ENCODE data around the gene PPM1J.
"Not testable (repeated sequence)": the region's sequence is repeated elsewhere in the genome, so short reads cannot be mapped to it uniquely, and the experiment has no call there.

PPM1J gene, protein sequence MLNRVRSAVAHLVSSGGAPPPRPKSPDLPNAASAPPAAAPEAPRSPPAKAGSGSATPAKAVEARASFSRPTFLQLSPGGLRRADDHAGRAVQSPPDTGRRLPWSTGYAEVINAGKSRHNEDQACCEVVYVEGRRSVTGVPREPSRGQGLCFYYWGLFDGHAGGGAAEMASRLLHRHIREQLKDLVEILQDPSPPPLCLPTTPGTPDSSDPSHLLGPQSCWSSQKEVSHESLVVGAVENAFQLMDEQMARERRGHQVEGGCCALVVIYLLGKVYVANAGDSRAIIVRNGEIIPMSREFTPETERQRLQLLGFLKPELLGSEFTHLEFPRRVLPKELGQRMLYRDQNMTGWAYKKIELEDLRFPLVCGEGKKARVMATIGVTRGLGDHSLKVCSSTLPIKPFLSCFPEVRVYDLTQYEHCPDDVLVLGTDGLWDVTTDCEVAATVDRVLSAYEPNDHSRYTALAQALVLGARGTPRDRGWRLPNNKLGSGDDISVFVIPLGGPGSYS

DNA sequence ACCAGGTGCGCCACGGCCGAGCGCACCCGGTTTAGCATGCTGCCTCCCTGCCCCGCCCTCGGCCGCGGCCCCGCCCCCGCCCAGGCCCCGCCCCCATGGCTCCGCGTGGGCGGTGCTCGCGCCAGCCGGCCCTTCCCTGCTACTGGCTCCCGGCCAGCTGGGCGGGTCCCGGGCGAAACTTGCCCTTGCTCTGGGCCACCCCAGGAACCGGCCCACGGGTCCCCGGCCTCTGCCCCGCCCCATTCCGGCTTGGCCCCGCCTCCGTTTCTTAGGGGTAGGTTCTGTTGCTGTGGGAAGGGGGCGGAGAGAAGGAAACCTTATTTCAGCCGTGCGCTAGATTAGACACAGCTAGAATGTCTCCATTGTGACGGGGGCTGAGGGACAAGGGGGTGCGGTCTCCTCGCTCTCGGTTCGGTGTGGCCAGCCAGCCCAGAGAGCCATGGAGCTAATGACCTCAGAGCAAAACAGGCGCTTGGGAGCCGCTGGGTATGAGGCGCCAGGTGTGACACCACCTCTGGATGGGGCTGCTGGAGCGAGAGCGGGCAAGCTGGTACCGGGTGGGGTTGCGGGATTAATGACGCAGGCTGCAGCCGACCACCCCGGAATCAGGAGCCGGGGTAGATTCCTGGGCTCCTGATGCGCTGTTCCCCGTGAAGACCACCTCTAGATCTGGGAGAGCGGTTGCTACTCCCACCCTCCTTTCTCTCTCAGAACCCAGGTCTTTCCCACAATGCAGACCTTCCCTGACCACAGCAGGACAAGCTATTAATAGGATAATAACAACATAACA, at the start of gene PPM1J:
Gene PPM1J, minus strand, starts transcription at position 69 of the 790 bp plus-strand sequence. Its CDS starts 31 bp downstream, at position 38.
- DNase-seq = peak; percentile 98

DNA sequence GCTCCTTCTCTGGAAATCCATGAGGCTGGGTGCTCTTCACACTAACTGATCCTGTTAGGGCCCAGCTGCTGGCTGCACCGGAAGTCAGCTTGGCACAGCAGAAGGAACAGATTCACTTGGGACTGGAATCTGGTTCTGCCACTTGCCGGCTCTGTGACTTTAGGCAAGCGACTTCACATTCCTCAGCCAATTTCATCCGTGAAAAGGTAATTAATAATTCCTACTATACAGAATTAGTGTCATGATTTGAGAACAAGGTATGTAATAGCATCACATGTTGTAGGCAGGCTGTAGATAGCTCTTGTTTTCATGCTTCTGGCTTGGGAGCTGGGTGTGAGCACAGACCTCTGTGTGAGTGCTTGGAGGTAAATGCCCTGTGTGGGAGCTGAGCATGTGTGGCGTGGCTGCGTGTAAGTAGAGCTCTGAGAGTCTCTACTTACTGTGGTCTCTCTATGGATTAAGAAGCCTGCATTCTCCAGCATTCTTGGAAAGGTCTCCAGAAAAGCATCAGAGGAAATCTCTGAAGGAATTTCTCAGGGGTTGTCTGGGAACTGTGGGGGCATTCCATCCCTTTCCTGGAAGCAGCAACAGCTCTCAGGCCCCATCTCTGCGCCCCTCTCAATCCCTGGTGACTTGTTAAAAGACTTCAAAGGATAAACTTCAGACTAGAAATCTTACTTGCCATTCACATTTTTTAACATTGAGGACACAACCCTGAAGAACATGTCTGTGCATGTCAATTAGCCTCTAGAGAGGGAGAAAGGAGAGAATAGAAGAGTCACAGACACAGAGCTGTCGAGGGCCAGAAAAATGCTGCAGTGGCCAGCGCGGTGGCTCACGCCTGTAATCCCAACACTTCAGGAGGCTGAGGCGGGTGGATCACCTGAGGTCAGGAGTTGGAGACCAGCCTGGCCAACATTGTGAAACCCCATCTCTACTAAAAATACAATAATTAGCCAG, 47.7 kb upstream of the PPM1J start:
- no peak for DNase-seq

DNA sequence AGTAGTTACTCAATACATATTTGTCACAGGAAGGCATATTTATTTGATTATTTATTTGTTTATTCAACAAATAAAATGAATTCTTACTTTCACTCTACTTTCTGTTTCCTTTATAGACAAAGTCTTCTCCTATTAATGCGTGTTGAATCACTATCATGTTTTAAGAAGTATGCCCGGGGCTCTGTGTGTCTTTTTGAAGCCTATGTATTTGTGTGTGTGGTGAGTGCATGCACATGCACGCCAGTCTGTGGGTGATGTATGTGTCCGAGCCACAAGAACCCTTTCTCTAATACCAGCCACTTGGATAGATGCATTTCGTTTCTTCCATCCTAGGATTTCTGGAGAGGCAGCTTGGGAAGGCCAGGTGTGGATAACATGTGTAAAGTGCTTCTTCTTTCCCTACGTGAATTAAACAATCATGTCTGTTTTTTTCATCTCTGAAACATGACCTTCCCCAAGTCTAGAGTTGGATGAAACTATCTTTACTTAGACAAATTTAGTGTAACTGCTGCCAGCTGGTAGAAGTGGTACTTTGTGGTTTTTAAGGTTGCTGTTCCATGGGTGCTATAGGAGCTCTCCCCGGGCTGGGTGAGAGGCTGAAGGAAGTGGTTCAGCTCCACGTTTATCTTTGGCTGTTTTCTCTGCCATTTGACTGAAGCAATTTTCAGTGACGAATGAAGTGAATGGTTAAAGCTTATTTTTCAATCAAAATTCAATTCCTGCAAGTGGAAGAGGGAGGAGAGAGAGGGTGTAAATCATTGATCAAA, 46.8 kb upstream of the PPM1J start:
- DNase-seq = no peak

DNA sequence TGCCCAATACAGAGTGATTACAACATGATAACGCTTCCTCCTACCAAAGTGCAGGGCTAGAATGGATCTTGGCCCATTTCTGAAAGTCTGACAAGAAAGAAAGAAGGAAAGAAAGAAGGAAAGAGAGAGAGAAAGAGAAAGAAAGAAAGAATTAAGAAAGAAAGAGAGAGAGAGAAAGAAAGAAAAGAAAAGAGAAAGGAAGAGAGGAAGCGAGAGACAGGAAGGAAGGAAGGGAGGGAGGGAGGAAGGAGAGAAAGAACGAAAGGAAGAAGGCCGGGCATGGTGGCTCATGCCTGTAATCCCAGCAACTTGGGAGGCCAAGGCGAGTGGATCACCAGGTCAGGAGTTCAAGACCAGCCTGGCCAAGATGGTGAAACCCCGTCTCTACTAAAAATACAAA, 44.1 kb upstream of the PPM1J start:
- DNase-seq = no peak

DNA sequence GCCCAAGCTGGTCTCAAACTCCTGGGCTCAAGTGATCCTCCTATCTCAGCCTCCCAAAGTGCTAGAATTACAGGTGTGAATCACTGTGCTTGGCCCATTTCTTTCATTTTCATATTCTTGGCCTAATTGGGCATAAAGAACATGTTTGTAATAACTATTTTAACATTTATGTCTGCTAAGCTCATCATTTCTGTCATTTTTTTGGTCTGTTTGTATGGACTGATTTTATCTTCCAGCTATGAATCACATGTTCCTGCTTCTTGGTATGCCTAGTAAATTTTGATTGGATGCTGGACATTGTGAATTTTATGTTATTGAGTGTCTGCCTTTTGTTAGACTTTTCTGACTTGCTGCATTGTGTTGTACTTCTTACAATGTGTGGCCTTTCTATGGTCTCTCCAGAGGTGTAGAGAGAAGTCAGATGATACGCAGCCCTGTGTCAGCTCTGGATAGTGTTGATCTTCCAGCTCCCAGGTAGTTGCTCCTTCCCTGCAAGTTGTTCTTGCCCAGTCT, 39.0 kb upstream of the PPM1J start:
- DNase-seq = no peak

DNA sequence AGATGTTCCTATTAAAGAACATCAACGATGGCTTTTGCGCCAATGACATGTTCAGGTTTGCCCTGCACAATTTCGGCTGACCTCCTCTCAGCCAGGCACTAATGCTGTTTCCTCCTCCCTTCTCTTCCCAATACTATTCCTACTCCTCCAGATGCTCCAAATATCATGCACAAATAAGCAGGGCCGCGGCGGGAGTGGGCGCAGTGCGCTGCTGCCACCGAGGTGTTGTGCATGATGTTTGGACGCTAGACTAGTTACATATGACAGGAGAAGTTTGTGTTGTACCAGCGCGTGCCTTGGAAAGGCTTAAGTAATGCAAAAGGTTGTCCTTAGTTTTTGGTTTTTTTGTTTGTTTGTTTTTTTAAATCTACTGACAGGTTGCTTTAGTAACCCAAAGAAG, 33.3 kb upstream of the PPM1J start:
- no peak for DNase-seq

DNA sequence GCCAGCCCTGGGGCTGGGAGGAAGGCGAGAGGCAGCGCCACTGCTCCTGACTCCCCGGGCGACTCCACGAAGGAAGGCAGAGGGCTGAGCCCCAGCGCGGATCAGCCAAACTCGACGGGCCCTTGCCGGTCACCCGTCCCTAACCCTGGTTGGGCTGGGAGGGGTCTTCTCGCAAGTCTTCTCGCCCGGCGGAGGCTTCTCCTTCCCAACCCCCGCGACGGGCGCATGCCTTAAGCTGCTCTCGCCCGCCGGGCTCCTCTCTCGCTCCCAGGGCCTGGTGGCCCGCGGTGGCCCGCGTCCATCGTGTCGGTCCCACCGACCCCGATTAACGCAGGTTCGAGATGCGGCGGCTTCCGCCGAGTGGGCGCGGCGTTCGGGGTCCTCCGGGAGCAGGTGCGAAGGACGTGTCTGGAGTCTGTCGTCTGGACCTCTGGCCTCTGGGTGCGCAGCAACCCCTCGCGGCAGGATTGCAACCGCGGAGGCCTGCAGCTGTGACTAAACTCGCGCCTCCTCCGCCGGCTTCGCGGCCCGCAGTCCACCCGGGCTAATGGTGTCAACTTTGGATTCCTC, 29.0 kb upstream of the PPM1J start:
- peak; percentile 53 for DNase-seq

DNA sequence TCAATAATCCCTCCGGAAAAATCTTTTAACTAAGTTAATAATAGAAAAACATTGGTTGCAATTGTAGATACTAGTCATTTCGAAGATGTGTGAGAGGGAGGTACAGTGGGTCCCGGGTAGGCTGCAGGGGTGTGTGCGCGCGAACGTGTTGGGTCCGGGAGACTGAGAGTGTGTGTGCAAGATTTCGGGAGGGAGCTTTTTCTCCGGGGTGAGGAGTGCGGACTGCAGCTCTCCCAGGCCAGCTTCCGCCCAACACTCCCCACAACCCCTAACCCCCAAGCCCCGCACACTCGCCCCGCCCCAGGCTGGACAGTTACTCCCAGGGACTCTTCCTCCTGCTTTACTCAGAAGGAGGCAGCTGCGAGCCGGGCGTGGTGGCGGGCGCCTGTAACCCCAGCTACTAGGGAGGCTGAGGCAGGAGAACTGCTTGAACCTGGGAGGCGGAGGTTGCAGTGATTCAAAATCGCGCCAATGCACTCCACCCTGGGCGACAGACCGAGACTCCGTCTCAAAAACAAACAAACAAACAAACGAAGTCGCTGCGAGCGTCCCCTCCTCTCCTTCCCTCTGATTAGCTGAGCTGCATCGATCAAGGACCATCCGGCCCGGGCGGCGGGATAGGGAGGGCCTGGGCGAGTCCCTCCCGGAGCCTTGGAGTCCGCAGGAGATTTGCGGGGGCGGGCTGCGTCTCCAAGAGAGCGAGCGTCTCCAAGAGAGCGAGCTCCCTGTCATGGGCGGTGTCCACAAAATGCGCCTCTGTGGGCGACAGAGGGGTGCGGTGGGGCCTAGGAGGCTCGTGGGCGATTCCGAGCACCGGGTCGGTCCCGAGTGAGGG, 28.3 kb upstream of the PPM1J start:
- DNase-seq = no peak

DNA sequence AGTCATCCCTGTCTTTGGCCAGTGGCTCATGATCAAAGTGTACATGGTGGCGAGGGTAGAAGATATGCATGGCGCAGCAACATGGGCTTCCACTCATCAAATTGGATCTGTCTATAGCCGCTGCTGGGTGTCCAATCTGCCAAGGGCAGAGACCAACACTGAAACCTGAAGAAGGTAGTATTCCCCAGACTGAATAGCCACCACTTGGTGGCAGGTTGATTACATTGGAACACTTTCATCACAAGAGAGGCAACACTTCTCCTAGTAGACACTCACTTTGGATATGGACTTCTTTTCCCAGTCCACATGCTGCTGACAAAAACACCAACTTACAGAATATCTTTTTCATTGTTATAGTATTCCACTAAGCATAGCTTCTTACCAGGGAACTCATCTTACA, 22.4 kb upstream of the PPM1J start:
- no peak for DNase-seq

DNA sequence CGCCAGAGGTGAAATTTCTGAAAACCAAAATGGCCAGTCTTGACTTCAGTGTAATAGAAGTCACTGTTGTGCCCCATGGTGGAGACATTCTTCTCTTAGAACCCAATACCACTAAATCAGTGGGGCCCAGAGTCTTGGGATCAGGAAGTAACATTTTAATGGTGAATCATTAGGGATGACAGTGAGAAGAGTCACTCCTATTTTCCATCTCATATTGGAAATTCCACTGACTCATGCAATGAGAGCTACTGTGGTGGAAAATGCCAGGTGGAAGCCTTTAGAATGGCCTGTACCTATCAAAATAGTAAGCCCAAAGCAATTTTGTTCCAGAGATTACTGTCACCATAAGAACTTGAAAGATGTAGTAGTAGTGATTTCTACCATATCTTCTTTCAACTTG, 20.6 kb upstream of the PPM1J start:
- DNase-seq = no peak

DNA sequence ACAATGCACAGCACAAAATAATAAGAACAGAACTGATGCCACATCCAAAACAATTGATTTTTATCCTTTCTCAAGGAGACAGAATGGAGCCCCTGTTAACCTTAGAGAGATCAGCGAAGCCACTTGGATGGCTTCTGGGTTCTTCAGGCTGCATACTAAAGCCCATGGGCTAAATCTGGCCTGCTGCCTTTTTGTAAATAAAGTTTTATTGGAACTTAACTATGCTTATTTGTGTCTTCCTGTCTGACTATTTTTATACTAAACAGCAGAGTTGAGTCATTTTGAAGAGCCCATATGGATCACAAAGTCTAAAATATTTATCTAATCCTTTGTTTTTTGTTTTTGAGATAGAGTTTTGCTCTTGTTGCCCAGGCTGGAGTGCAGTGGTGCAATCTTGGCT, 16.3 kb upstream of the PPM1J start:
- DNase-seq = no peak

DNA sequence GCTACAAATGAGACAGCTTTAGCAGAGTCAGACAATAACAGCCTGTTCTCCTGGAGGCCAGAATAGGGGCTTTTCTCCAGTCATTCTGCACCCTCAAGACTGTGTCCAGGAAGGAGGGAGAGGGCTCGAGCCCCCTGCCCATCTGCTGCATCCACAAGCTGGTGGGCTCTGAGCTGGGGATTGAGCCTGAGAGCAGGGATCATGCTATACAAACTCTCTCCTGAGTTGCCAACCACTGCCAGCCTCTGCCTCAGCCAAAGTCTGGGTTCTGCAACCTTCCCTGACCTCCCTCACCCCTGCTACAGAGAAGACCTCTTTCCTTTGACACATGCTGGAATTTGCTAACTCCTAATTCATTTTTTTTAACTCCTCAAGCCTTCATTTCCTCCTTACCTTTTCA, 14.8 kb upstream of the PPM1J start:
- no peak for DNase-seq

DNA sequence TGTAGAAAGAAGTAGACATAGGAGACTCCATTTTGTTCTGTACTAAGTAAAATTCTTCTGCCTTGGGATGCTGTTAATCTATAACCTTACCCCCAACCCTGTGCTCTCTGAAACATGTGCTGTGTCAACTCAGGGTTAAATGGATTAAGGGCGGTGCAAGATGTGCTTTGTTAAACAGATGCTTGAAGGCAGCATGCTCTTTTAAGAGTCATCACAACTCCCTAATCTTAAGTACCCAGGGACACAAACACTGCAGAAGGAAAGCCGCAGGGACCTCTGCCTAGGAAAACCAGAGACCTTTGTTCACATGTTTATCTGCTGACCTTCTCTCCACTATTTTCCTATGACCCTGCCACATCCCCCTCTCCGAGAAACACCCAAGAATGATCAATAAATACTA, 13.9 kb upstream of the PPM1J start:
- DNase-seq = not testable (repeated sequence)

DNA sequence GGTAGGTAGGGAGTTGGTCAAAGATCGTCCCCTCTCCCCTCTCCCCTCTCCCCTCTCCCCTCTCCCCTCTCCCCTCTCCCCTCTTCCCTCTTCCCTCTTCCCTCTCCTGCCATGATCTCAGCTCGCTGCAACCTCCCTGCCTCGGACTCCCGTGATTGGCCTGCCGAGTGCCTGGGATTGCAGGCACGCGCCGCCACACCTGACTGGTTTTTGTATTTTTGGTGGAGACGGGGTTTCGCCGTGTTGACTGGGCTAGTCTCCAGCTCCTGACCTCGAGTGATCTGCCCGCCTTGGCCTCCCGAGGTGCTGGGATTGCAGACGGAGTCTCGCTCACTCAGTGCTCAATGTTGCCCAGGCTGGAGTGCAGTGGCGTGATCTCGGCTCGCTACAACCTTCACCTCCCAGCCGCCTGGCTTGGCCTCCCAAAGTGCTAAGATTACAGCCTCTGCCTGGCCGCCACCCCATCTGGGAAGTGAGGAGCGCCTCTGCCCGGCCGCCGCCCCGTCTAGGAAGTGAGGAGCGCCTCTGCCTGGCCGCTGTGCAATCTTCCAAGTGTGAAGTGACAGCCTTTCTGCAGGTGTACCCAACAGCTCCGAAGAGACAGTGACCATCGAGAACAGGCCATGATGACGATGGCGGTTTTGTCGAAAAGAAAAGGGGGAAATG, 13.3 kb upstream of the PPM1J start:
- not testable (repeated sequence) for DNase-seq

DNA sequence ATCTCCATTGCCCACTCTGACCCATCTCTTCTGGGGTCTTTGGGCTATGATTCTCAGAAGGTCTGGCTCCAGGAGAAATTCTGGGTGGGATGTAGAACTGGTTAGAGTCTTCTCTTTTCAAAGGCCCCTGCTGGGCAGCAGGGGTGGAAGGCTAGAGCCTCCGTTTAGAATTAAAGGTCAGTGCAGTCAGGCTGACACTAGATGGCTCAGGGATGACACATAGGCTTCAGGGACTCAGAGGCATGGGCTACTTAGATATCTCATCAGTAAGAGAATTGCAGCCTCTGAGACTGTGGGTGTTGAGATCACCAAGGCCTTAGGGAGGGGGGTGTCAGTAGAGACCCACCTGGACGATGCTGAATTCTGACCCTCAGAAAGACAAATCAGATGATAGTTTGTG, 12.6 kb upstream of the PPM1J start:
- no peak for DNase-seq

DNA sequence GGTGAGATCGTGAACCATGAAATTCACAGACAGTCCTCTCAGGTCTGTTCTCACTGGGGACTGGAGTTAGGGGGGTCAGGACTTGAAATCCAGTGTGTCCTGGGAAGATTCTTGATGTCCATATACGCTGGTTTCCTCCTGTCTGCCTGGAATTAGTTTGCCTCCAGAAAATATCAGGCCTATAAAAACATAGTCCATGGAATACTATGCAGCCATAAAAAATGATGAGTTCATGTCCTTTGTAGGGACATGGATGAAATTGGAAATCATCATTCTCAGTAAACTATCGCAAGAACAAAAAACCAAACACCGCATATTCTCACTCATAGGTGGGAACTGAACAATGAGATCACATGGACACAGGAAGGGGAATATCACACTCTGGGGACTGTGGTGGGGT, 9.1 kb upstream of the PPM1J start:
- DNase-seq = not testable (repeated sequence)

DNA sequence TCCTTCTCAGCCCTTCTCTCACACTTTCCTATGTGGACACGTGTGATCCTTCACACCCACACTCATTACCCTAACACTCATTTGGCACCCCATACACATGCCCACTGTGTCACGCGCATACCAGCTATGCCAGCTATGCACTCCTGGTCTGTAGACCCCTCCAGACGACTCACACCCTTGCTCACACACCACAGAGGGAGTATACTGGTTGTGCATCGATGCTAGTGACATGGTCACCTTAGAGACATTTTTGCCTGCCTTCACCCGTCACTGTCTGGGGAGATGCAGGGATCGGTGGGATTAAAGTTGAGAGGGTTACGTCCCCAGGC, 8.3 kb upstream of the PPM1J start:
- no peak for DNase-seq

DNA sequence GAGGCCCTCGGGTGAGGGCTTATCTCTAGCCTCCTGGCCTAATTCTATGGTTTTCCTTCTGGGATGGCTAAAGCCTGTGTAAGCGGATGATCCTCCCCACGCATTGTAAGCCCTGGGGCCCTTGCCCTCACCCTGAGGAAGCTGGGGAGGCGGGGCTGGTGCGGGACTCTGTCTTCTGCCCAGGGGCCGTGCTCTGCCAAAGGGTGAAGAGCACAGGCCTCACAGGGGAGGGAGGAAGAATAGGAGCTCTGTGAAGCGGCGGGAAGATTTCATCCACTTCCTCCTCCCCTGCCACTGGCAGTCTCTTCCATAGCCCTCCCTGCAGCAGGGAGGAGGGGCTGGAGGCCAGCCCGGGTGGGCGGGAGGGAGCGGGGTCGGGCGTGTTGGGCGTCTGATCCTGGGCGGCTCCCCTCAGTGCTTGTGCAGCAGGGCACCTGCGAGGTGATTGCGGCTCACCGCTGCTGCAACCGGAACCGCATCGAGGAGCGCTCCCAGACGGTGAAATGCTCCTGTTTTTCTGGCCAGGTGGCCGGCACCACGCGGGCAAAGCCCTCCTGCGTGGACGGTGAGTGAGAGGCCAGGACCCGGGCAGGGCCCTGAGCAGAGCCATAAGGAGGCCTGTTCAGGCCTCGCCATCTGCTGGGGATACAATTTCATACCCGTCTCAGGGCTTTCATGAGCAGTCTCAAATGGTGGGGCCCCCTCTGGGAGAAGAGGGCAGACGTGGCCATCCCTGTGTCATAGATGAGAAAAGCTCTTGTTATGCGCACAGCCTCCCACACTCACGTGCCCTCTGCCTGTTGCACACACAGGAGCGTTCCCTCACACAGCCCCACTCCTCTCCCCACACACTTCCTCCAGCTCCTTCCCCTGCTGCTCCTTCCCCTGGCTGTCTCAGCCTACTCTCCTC, 7.7 kb upstream of the PPM1J start:
- DNase-seq = no peak

DNA sequence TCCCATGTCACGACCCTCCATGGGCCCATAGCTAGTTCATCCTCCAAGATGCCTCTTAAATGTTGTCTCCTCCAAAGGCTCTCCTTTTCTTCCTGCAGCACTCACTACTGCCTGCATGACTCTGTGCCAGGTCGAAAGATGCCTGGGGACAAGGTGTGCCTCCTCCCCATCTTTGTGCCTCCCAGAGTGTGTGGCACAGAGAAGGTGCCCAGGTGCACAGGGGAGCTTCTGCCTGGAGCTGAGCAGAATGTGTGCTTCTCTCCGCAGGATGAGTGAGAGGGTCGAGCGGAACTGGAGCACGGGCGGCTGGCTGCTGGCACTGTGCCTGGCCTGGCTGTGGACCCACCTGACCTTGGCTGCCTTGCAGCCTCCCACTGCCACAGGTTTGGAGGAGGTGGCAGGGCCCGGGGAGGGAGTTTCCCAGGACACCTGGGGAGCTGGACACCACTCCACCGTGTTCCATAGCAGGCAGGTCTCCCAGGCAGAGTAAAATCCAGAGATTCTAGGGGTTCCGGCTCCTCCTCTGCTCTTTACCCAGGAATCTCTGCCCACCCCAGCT, 6.9 kb upstream of the PPM1J start:
- DNase-seq = no peak

All from activated CD8-positive, alpha-beta memory T cell treated with anti-CD3 and anti-CD28 coated beads, Interleukin-2, amount 50 U/mL, for 48 hours (primary cell).